CD4-positive, alpha-beta T cell treated with Interleukin-1 beta for 1 hour (primary cell): ENCODE measurements around the gene DYNLT5.
"Not testable (repeated sequence)": the region's sequence is repeated elsewhere in the genome, so short reads cannot be mapped to it uniquely, and the experiment has no call there.

Experiments used
- DNase-seq, 2 donors: peaks; one replicate each; pipeline ENCODE4 v3.0.0-alpha.2; 2020 to 2022

DYNLT5 gene

DNA sequence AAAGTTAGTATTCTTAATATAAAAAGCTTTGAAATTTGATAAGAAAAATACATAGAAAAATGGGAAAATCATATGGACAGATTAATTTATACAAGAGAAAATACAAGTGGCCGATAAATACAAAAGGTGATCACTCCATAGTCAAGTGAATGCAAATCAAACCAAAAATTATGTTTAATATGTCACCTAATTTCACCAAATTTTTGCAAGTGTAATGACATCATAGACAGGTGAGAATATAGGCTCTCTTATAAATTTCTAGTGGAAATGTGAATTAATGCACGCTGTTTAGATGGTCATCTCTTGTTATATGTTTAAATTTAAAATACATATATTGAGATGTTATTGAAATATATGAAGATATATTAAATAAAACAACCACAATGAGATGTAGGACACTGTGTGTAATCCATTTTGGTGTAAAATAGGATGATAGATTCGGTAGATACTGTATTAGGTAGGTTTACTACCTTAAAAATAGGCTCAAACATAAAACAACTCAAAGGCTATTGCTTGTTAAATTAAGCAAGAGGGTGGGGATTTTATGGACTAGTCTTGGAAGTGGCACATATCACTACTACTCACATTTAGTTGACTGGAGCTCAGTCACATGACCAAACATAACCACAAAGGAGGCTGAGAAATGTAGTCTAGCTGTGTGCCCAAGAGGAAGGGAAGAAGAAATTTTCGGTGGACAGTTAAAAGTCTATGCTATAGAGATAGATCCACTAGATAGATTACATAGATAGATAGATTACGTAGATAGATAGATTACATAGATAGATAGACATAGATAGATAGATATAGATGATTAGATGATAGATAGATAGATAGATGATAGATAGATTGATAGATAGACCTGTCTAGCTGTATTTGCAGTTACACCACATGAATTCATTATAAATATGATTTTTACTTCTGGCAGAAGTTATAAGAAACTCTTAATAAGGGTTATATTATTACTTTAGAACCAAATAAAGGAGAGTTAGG, 39.7 kb downstream of the DYNLT5 start:
- DNase-seq: no peak

- DNase-seq: not testable (repeated sequence)
These were observed 43.6 kb downstream of the DYNLT5 start for GRCh38 chr1:66795839-66796238.

DNA sequence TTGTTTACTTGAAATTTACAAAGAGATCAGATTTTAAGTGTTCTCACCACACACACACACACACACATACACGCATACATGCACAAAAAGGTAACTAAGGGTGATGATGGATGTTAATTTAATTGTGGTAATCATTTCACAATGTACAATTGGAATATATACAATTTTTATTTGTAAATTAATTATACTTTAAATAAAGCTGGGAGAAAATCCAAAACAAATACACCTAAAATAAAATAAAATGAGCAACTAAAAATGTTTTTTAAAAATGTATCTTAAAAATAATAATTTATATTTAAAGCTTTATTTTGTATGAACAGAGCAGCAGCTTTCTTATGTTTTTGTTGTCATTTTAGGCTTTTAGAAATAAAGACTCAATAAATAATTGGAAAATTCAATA, 57.0 kb downstream of the DYNLT5 start:
- DNase-seq: no peak

GRCh38 chr1:66809736-66810326, 57.6 kb downstream of the DYNLT5 start:
- no peak for DNase-seq

DNA sequence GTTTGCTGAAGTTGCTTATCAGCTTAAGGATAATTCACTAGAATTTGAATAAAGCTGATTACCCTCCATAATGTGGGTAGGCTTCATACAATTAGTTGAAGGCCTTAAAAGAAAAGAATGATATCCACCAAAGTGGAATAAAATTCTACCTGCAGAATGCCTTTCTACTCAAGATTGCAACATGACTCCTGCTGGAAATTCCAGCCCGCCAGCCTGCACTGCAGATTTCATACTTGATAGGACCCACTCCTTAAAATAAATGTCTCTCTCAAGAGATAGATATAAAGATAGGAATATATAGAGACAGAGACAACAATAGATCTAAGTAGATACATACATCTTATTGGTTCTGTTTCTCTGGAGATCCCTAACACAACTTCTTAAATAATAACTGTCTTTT, 72.5 kb downstream of the DYNLT5 start:
- DNase-seq: no peak
